ENCODE measurements around the gene HRC.

The HRC gene

GRCh38 chr19:49113762-49114629 lies 41.2 kb downstream of the HRC start, which contains the start of gene LIN7B:
Gene LIN7B (plus strand): TSS chr19:49114370. CDS start chr19:49114405, 35 bp downstream.
- peak; percentile 63 for DNase-seq

DNA sequence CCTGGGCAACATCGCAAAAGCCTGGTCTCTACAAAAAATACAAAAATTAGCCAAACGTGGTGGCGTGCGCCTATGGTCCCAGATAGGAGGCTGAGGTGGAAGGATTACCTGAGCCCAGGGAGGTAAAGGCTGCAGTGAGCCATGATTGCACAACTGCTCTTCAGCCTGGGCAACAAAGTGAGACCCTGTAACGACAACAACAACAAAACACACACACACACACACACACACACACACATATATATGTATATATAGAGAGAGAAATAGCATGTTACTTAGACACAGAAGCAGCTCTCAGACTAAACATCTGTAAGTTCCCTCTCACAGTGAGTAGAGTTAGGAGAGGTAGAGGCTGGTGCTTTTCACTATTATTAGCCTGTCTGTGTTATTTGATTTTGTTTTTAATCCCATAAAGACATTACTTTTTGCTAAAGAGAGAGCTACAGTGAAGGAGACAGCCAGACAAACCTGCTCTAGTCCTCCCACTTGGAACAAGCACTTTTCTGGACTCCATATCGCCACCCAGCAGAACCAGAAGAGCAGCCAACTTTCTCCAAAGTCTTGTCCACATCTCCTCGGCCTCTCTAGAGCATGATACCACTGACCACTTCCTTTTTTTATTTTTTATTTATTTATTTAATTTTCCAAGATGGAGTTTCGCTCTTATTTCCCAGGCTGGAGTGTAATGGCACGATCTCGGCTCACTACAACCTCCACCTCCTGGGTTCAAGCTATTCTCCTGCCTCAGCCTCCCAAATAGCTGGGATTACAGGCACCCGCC lies 43.8 kb downstream of the HRC start:
- no peak for DNase-seq

GRCh38 chr19:49110567-49110966 lies 44.6 kb downstream of the HRC start:
- no peak for DNase-seq

GRCh38 chr19:49109569-49110233 lies 45.5 kb downstream of the HRC start:
- DNase-seq: no peak

GRCh38 chr19:49109051-49109450 lies 46.1 kb downstream of the HRC start:
- DNase-seq: no peak

DNA sequence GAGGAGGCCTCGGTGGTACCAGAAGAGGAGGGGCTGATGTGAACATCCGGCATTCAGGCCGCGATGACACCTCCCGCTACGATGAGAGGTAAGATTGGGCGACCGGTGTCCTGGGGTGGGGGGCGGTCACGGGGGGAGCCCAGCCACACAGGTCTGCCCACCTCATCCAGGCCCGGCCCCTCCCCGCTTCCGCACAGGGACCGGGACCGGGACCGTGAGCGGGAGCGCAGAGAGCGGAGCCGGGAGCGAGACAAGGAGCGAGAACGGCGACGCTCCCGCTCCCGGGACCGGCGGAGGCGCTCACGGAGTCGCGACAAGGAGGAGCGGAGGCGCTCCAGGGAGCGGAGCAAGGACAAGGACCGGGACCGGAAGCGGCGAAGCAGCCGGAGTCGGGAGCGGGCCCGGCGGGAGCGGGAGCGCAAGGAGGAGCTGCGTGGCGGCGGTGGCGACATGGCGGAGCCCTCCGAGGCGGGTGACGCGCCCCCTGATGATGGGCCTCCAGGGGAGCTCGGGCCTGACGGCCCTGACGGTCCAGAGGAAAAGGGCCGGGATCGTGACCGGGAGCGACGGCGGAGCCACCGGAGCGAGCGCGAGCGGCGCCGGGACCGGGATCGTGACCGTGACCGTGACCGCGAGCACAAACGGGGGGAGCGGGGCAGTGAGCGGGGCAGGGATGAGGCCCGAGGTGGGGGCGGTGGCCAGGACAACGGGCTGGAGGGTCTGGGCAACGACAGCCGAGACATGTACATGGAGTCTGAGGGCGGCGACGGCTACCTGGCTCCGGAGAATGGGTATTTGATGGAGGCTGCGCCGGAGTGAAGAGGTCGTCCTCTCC lies 47.4 kb downstream of the HRC start:
- no peak for DNase-seq

DNA sequence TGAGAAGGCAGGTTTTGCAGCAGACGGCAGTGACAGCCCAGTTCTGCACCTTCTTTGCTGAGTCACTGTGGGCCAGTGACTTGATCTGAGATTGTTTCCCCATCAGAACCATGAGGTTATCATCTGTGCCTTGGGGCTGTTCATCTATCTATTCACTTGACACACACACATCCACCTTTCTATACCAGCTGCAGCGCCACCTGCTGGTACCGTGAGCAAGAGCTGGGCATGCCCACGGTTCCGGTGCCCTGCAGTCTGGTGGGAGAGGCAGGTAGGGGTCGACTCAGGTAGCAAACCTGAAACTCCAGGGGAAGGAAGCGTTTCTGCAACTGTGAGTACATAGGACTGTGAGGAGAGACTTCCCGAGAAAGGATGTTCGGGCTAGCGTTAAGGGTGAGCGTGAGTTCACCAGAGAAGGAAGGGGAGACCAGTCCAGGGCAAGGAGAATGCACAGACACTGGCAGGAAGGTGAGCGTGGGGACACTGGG lies 48.5 kb downstream of the HRC start:
- no peak for DNase-seq

DNA sequence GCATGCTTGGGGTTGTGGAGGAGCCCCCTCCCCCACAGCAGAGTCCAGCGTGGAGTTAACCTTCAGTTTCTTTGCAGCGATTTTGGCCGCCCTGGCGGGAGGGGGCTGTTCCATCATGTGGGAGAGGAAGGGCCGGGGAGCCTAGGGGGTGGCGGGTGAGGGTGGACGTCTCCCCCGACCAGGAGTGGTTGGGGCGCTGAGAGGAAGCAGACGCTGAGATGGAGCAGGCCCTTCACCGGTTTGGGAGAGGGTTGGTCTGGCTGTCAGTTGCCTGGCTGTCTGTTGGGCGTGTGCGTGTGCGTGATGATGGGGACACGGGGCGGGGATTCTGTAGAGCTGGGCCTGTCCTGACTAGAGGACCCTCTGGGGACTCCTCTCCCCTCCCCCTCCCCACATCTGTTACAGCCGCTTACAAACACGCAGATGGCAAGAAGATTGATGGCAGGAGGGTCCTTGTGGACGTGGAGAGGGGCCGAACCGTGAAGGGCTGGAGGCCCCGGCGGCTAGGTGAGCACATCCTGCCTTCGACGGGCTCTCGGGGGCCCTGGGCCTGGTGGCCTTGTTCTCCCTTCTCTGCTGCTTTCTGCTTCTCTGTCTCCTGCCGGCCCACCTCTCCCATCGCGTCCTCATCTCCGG lies 50.8 kb downstream of the HRC start:
- DNase-seq: no peak

DNA sequence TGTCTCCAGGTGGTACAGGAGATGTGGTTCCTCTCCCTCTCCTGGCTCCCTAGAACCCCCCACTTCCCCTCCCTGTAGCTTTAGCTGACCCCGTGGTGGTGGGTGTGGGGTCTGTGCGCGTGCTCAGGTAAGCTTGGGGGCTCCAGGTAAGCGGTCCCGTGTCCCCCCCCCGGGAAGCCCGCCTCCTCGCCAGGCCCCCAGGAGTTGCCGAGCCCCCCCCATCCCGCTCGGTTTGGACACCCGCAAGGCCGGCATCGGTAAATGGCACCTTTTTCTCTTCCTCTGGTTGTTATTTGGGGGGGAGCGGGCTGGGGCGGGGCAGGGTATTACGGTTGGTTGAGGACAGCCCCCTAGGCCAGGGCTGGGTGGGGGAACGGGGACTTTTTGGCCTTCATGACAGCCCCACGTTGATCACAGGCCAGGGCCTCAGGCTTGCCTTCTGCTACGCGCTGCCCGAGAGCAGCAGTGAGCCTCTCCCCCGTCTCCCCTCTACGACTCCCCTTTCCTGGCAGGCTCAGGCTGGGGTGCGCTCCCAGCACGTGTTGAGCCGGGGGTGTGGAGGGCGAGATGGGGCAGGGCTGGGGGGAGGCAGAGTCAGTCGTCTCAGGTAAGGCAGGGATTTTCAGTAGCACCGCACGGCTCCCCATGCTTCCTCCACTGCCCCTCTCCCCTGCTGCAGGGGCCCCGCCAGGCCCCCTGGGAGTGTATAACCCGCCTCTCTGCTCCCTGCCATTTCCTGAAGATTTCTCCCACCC lies 51.7 kb downstream of the HRC start:
- no peak for DNase-seq

- DNase-seq: no peak
These were observed 52.9 kb downstream of the HRC start for GRCh38 chr19:49102303-49102702.
